HCT116 (cell line): ENCODE measurements around the gene SRP68. TPM values are rescaled to one million over a fixed set of nuclear protein-coding genes. Genes with fewer than 3 reads are reported as not detected.
A peak's percentile ranks its signal among the peaks of the same experiment; 100 is the strongest.

Experiments
- ATAC-seq: fragments of 200-7000 bp; cut with Tn5 transposase; 2 replicates; pipeline ENCODE4 v1.9.1; 2020; ENCODE audit warnings: mild to moderate bottlenecking, moderate library complexity
- BruUV-seq: library from RNA; stranded (reverse); fragments of 400-500 nt; replicated peaks from 2 replicates; lab custom pipeline; 2021; lab: Mats Ljungman, UMichigan
- CTCF ChIA-PET: fragments of 300-600 bp; sonication (Branson Sonifier 250); formaldehyde crosslinking; loops from one replicate; lab custom pipeline; 2021; ENCODE audit warnings: antibody characterized with exemption; lab: Charles Lee
- POLR2A ChIA-PET: fragments of 300-600, 350-600 bp; sonication (Branson Sonifier 250); formaldehyde crosslinking; loops from one replicate; lab custom pipeline; 2021; ENCODE audit warnings: antibody characterized with exemption; lab: Charles Lee
- RAD21 ChIA-PET, 2 experiments: fragments of 300-600 bp; sonication (Branson Sonifier 250); formaldehyde crosslinking; loops; one replicate each; lab custom pipeline; 2023; ENCODE audit warnings: low total read pairs in 2 of 2; ENCODE audit not compliant: uncharacterized antibody in 2 of 2, unreplicated experiment in 2 of 2, low non-redundant PET in 1 of 2; lab: Charles Lee
- DNase-seq: peaks from one replicate; pipeline ENCODE4 v3.0.0-alpha.2; 2010; ENCODE audit warnings: low read depth, low spot score
- H2AFZ ChIP-seq: fragments of 200-600 bp; shearing (Covaris generic), sonication (generic); 2 replicates; pipeline ENCODE4 v1.6.1; 2017; ENCODE audit warnings: low read depth, mixed run types, mixed read lengths, antibody characterized with exemption, low read length; ENCODE audit not compliant: poor library complexity, severe bottlenecking
- H3K27ac ChIP-seq: 2 replicates; pipeline ENCODE4 v1.5.1; 2012; ENCODE audit warnings: low read depth, low read length
- H3K27me3 ChIP-seq: fragments of 200-600 bp; sonication (generic); 2 replicates; pipeline ENCODE4 v1.6.1; 2016; ENCODE audit warnings: mixed run types, low read length, mixed read lengths; ENCODE audit not compliant: insufficient read depth
- H3K36me3 ChIP-seq, 2 experiments: fragments of 200-500 bp in 1 of 2; fragments of 200-600 bp in 1 of 2; sonication (Bioruptor generic) in 1 of 2; sonication (generic) in 1 of 2; 2 replicates each; pipeline versions ENCODE4 v1.5.1 to v1.6.1; 2014 to 2016; ENCODE audit warnings: low read length in 2 of 2, inconsistent platforms in 1 of 2, mixed read lengths in 1 of 2, mixed run types in 1 of 2; ENCODE audit not compliant: insufficient read depth in 2 of 2, control insufficient read depth in 1 of 2
- H3K4me1 ChIP-seq, 2 experiments: fragments of 200-600 bp in 1 of 2; sonication (generic) in 1 of 2; 2 replicates each; pipeline versions ENCODE4 v1.5.1 to v1.6.1; 2012 to 2017; ENCODE audit warnings: low read length in 2 of 2, inconsistent platforms in 1 of 2, mild to moderate bottlenecking in 1 of 2, mixed read lengths in 1 of 2, mixed run types in 1 of 2, moderate library complexity in 1 of 2; ENCODE audit not compliant: insufficient read depth in 2 of 2, control insufficient read depth in 1 of 2
- H3K4me2 ChIP-seq: fragments of 200-600 bp; sonication (generic); 2 replicates; pipeline ENCODE4 v1.6.1; 2017; ENCODE audit warnings: mixed run types, low read length, mixed read lengths
- H3K4me3 ChIP-seq, 2 experiments: fragments of 200-600 bp in 1 of 2; sonication (generic) in 1 of 2; replicated peaks in 1 of 2; 2 replicates each; pipeline ENCODE4 v1.5.1; 2011 to 2016; ENCODE audit warnings: low read length in 2 of 2, control low read depth in 1 of 2, low read depth in 1 of 2, mild to moderate bottlenecking in 1 of 2, mixed read lengths in 1 of 2, mixed run types in 1 of 2
- H3K79me2 ChIP-seq: fragments of 200-600 bp; sonication (generic); 2 replicates; pipeline ENCODE4 v1.6.1; 2017; ENCODE audit warnings: mild to moderate bottlenecking, mixed run types, low read length, moderate library complexity, mixed read lengths; ENCODE audit not compliant: insufficient read depth
- H3K9ac ChIP-seq: fragments of 200-600 bp; sonication (generic); 2 replicates; pipeline ENCODE4 v1.6.1; 2016; ENCODE audit warnings: low read length, mixed read lengths
- H3K9me2 ChIP-seq: fragments of 200-600 bp; sonication (generic), shearing (Covaris generic); 2 replicates; pipeline ENCODE4 v1.6.1; 2017; ENCODE audit warnings: mixed run types, mild to moderate bottlenecking, moderate library complexity; ENCODE audit not compliant: insufficient read depth
- H3K9me3 ChIP-seq, 2 experiments: fragments of 200-500 bp in 1 of 2; fragments of 200-600 bp in 1 of 2; sonication (Bioruptor generic) in 1 of 2; sonication (generic) in 1 of 2; 2 replicates each; pipeline ENCODE4 v1.6.1; 2014 to 2017; ENCODE audit warnings: low read length in 2 of 2, mixed read lengths in 2 of 2, inconsistent platforms in 1 of 2, low read depth in 1 of 2, mild to moderate bottlenecking in 1 of 2, mixed run types in 1 of 2, moderate library complexity in 1 of 2; ENCODE audit not compliant: control insufficient read depth in 1 of 2, insufficient read depth in 1 of 2
- H4K20me1 ChIP-seq: fragments of 200-600 bp; sonication (generic), shearing (Covaris generic); 2 replicates; pipeline ENCODE4 v1.6.1; 2017; ENCODE audit warnings: mixed run types, mild to moderate bottlenecking, moderate library complexity; ENCODE audit not compliant: insufficient read depth
- EZH2phosphoT487 ChIP-seq: fragments of 200-600 bp; IDR thresholded peaks from 2 replicates; pipeline ENCODE4 v1.6.1; 2018; ENCODE audit warnings: antibody characterized with exemption, borderline replicate concordance
- POLR2AphosphoS5 ChIP-seq: IDR thresholded peaks from 2 replicates; pipeline ENCODE4 v1.6.1; 2011; ENCODE audit warnings: mild to moderate bottlenecking, low read depth, low read length, moderate library complexity
- RAD21 ChIP-seq: IDR thresholded peaks from 2 replicates; pipeline ENCODE4 v1.6.1; 2012; ENCODE audit warnings: low read depth, mild to moderate bottlenecking
- intact Hi-C: fragments of 100-400 bp; cut with micrococcal nuclease; formaldehyde crosslinking; loops from 2 replicates; pipeline ENCODE4 v1.10.0; 2022
- total RNA-seq: library from RNA; stranded (reverse); gene quantifications from one replicate; pipeline ENCODE4 v1.2.1, GENCODE V29; 2021; ENCODE audit not compliant: unreplicated experiment
- TF ChIP-seq, protein P1 (sequence below), 3 experiments: fragments of 200-600 bp in 1 of 3; sonication (generic) in 1 of 3; IDR thresholded peaks in 2 of 3; conservative IDR thresholded peaks in 1 of 3; 2 replicates each; pipeline ENCODE4 v1.5.1; 2012 to 2017; ENCODE audit warnings: low read depth in 2 of 3, low read length in 2 of 3, antibody characterized with exemption in 1 of 3, borderline replicate concordance in 1 of 3, control low read depth in 1 of 3, mild to moderate bottlenecking in 1 of 3, mixed read lengths in 1 of 3, mixed run types in 1 of 3, moderate library complexity in 1 of 3; ENCODE audit not compliant: insufficient read depth in 1 of 3

Gene SRP68
- total RNA-seq, 1 experiment from 2014 or later = 152 TPM

DNA sequence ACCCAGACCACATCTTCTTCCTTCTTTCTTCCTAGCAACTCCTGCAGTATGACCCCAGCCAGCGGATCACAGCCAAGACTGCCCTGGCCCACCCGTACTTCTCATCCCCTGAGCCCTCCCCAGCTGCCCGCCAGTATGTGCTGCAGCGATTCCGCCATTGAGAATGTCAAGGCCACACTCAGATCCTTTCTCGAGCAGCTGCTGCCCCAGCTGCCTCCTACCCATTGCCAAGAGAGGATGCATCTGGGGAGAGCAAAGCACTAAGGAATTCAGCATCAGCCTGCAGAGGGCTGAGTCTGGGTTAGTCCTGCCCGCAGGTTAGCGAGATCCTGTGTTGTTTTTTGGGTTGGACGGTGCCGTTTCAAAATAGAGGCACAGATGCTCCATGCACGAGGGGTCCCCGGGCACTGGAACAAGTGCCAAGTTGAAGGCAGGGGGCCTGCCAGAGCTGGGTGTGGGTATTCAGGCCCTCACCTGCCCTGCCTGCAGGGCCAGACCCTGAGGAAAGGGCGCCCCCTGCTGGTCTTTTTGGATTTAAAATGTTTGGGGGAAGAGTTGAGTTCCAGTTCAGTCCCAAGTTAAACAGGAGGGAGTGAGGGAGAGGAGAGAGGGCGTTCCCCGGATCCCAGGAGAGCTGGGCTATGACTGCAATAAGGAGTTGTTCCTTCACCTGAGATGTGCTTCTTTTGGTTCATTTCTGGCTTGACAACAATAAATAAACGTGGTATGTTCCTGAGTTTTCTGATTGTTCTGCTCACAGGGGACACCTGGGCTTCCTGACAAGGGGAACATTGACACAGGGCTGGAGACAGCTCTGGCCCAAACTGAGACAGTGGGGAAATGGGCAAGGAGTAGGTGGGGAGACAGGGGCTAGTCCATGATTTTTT, 66.8 kb downstream of the SRP68 start:
- Histone ChIP-seq H3K4me2 (no peak overlapping the region), H3K9me3 (no peaks in the 10 kb centered on the region), H2AFZ (no peak overlapping the region), H3K27ac (peak overlapping the region; percentile 16; the same call in 1 of the 2 replicates), H3K4me1 (peaks cover 0 to 16% of the 10 kb centered on the region in 2 experiments; a peak in 2 of 4 replicates), H3K79me2 (no peaks in the 10 kb centered on the region), H3K36me3 (peaks cover 15 to 16% of the 10 kb centered on the region in 2 experiments; a peak in 2 of 4 replicates), H3K9me2 (no peaks in the 10 kb centered on the region), H3K4me3 (no peak overlapping the region), H4K20me1 (no peaks in the 10 kb centered on the region), H3K9ac (no peak overlapping the region), H3K27me3 (no peaks in the 10 kb centered on the region)
- CTCF ChIA-PET = interaction anchor here (0.7 to 7.1 kb wide), 13 partner anchors 9 to 274 kb away, joined by 3 to 68 read pairs (median 3); partner anchors contain the start of gene MRPL38
- BruUV-seq = no TSS peak
- intact Hi-C loops = loop anchor here (1.0 kb wide), 1 partner anchor 100 kb away; no protein-coding TSS in a partner anchor
- TF ChIP-seq, protein P1, sequence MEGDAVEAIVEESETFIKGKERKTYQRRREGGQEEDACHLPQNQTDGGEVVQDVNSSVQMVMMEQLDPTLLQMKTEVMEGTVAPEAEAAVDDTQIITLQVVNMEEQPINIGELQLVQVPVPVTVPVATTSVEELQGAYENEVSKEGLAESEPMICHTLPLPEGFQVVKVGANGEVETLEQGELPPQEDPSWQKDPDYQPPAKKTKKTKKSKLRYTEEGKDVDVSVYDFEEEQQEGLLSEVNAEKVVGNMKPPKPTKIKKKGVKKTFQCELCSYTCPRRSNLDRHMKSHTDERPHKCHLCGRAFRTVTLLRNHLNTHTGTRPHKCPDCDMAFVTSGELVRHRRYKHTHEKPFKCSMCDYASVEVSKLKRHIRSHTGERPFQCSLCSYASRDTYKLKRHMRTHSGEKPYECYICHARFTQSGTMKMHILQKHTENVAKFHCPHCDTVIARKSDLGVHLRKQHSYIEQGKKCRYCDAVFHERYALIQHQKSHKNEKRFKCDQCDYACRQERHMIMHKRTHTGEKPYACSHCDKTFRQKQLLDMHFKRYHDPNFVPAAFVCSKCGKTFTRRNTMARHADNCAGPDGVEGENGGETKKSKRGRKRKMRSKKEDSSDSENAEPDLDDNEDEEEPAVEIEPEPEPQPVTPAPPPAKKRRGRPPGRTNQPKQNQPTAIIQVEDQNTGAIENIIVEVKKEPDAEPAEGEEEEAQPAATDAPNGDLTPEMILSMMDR (IDR thresholded peaks at IDR 0.05 in 2 of 3, conservative IDR thresholded peaks at IDR 0.05 in 1 of 3; ENCODE audit: borderline replicate concordance in 1 of 3, insufficient read depth in 1 of 3, low read depth in 2 of 3, low read length in 2 of 3) = peak; percentile 70 to 99 (median 92)
- peak; percentile 53 for TF ChIP-seq POLR2AphosphoS5
- peak; percentile 97 for TF ChIP-seq RAD21
- no peak for TF ChIP-seq EZH2phosphoT487
- POLR2A ChIA-PET = interaction anchor here (1.4 kb wide), 1 partner anchor 100 kb away, joined by 6 read pairs; the partner anchor contains the start of gene MRPL38
- peak; percentile 56 for DNase-seq
- peak; percentile 82 for ATAC-seq
- RAD21 ChIA-PET = interaction anchor here (0.6 to 1.9 kb wide), 3 partner anchors 99 to 100 kb away, joined by 3 to 7 read pairs (median 5); partner anchors contain the start of gene MRPL38 (in 1 of the 2)
